DND-41 (cell line): ENCODE measurements around the gene SEC31B.

Experiments
- ATAC-seq: fragments of 200-7000 bp; cut with Tn5 transposase; 3 replicates; pipeline ENCODE4 v1.9.1; 2021; ENCODE audit warnings: low read depth; ENCODE audit not compliant: insufficient read depth
- DNase-seq: peaks from one replicate; pipeline ENCODE4 v3.0.0-alpha.2; 2020
- H2AFZ ChIP-seq: 2 replicates; pipeline ENCODE4 v1.6.0; 2012; ENCODE audit warnings: low read depth, low read length
- H3K27ac ChIP-seq: 2 replicates; pipeline ENCODE4 v1.5.1; 2012; ENCODE audit warnings: low read length, inconsistent platforms
- H3K27me3 ChIP-seq: fragments of 200-600 bp; sonication (generic); 2 replicates; pipeline ENCODE4 v1.6.0; 2012; ENCODE audit warnings: low read length, mild to moderate bottlenecking, inconsistent platforms; ENCODE audit not compliant: insufficient read depth, poor library complexity
- H3K36me3 ChIP-seq: 2 replicates; pipeline ENCODE4 v1.5.1; 2012; ENCODE audit warnings: low read length, inconsistent platforms; ENCODE audit not compliant: insufficient read depth
- H3K4me1 ChIP-seq: 2 replicates; pipeline ENCODE4 v1.5.1; 2012; ENCODE audit warnings: mild to moderate bottlenecking, low read length; ENCODE audit not compliant: insufficient read depth
- H3K4me2 ChIP-seq: 2 replicates; pipeline ENCODE4 v1.6.0; 2012; ENCODE audit warnings: mild to moderate bottlenecking, moderate library complexity, low read length, inconsistent platforms; ENCODE audit not compliant: insufficient read depth
- H3K4me3 ChIP-seq, 2 experiments: fragments of 200-600 bp in 1 of 2; shearing (Covaris generic) in 1 of 2; 2 replicates each; pipeline ENCODE4 v1.5.1; 2012 to 2016; ENCODE audit warnings: inconsistent platforms in 2 of 2, low read length in 2 of 2, mild to moderate bottlenecking in 2 of 2, low read depth in 1 of 2, moderate library complexity in 1 of 2
- H3K79me2 ChIP-seq: 2 replicates; pipeline ENCODE4 v1.6.0; 2012; ENCODE audit warnings: low read length, inconsistent platforms; ENCODE audit not compliant: insufficient read depth
- H3K9ac ChIP-seq: 2 replicates; pipeline ENCODE4 v1.6.0; 2012; ENCODE audit warnings: low read depth, mild to moderate bottlenecking, inconsistent platforms, low read length, moderate library complexity
- H3K9me3 ChIP-seq: 2 replicates; pipeline ENCODE4 v1.5.1; 2012; ENCODE audit warnings: low read length, moderate library complexity, mild to moderate bottlenecking, inconsistent platforms; ENCODE audit not compliant: insufficient read depth, severe bottlenecking
- H4K20me1 ChIP-seq: 2 replicates; pipeline ENCODE4 v1.6.0; 2012; ENCODE audit warnings: low read length; ENCODE audit not compliant: insufficient read depth
- CTCF ChIP-seq: IDR thresholded peaks from 2 replicates; pipeline ENCODE4 v1.5.1; 2012; ENCODE audit warnings: borderline replicate concordance, low read length, moderate library complexity, mild to moderate bottlenecking; ENCODE audit not compliant: poor library complexity, severe bottlenecking; ENCODE audit errors: extremely low read depth
- EZH2 ChIP-seq: IDR thresholded peaks from 3 replicates; pipeline ENCODE4 v1.6.1; 2012; ENCODE audit warnings: borderline replicate concordance, low read depth, mild to moderate bottlenecking, moderate library complexity, low read length, inconsistent platforms; ENCODE audit not compliant: severe bottlenecking

The SEC31B gene

DNA sequence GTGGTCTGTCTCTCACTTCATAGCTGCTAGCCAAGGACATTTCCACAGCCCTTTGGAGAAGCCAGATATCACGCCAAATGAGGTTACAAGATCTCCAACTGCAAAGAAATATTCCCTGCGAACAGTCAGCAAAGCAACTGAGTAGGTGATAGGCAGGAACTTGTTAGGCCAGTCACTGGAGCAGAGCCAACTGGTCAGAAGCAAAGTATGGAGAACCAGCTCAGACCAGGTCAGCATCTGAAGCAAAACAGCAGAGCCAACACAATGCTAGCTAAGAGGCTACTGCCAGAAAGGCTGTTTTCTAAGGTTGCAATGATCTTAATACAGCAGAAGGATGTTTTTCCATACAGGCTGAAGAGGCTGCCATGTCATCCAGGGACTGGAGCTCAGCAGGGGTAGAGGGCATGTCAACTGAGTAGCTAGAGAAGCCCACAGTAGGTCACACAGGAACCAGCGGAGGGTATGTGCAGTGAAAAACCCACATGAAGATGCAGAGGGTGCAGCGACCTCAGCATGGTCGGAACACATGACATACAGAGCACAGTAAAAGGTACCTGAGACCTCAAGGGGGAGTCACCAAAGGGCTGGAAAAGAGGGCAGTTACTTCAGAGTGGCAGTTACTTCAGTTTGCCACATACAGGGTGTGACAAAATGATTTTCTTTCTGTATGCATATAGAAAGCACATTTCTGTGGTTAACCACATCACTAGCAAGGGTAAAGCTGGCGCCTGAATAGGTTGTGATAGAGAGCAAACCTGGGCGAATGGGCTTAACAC is 8.9 kb downstream of the SEC31B start:
- peaks cover 13% of the 10 kb centered on the region for H3K79me2 ChIP-seq
- no peaks in the 10 kb centered on the region for H3K9me3 ChIP-seq
- DNase-seq (peak; percentile 90), ATAC-seq (peak; percentile 77)
- H3K9ac ChIP-seq, result peak overlapping the region; percentile 61
- peaks cover 27% of the 10 kb centered on the region for H3K36me3 ChIP-seq
- H2AFZ ChIP-seq, result no peak overlapping the region
- H3K4me1 ChIP-seq, result peaks cover 73% of the 10 kb centered on the region
- H3K27me3 ChIP-seq, result no peaks in the 10 kb centered on the region
- H3K27ac ChIP-seq, result peak overlapping the region; percentile 92
- H3K4me2 ChIP-seq, result peak overlapping the region; percentile 57
- TF ChIP-seq EZH2 (no peak), CTCF (peak; percentile 41)
- H4K20me1 ChIP-seq, result no peaks in the 10 kb centered on the region
- H3K4me3 ChIP-seq, result peak overlapping the region in 1 of 2 experiments; percentile 27; a peak in 2 of 4 replicates

- H3K4me1 ChIP-seq, result peaks cover 80% of the 10 kb centered on the region
- no peaks in the 10 kb centered on the region for H4K20me1 ChIP-seq
- peak; percentile 93 for DNase-seq
- no peaks in the 10 kb centered on the region for H3K9me3 ChIP-seq
- no peaks in the 10 kb centered on the region for H3K27me3 ChIP-seq
- peak overlapping the region in 1 of 2 experiments; percentile 46; a peak in 2 of 4 replicates for H3K4me3 ChIP-seq
- peak; percentile 62 for ATAC-seq
- H3K36me3 ChIP-seq, result peaks cover 34% of the 10 kb centered on the region
- TF ChIP-seq CTCF, result no peak
- TF ChIP-seq EZH2, result no peak
- H3K27ac ChIP-seq, result peak overlapping the region; percentile 92
- H3K79me2 ChIP-seq, result peaks cover 13% of the 10 kb centered on the region
- H2AFZ ChIP-seq, result peak overlapping the region; percentile 69
- peak overlapping the region; percentile 57 for H3K4me2 ChIP-seq
- H3K9ac ChIP-seq, result peak overlapping the region; percentile 61
These were observed 10.3 kb downstream of the SEC31B start for GRCh38 chr10:100509241-100509840.

- Histone ChIP-seq H3K4me3 (peak overlapping the region in 1 of 2 experiments; percentile 46; a peak in 2 of 4 replicates), H3K27me3 (no peaks in the 10 kb centered on the region), H3K9ac (peak overlapping the region; percentile 61)
These were observed 10.9 kb downstream of the SEC31B start for GRCh38 chr10:100508691-100509150.

More at GRCh38 chr10:100508691-100509150, 10.9 kb downstream of the SEC31B start:
- no peaks in the 10 kb centered on the region for H4K20me1 ChIP-seq
- H3K27ac ChIP-seq, result peak overlapping the region; percentile 92
- H3K4me2 ChIP-seq, result peak overlapping the region; percentile 57
- TF ChIP-seq EZH2 (no peak), CTCF (peak; percentile 92)
- DNase-seq (peak; percentile 80), ATAC-seq (peak; percentile 64)
- H3K79me2 ChIP-seq, result peaks cover 13% of the 10 kb centered on the region
- H3K9me3 ChIP-seq, result no peaks in the 10 kb centered on the region
- peaks cover 34% of the 10 kb centered on the region for H3K36me3 ChIP-seq
- H2AFZ ChIP-seq, result peak overlapping the region; percentile 69
- H3K4me1 ChIP-seq, result peaks cover 80% of the 10 kb centered on the region
